HG03558 (cell line): ENCODE results near the gene TNFRSF25.

Experiments used
- ATAC-seq: cut with Tn5 transposase; IDR thresholded peaks from one replicate; pipeline ENCODE4 v1.9.1; 2021; ENCODE audit warnings: moderate number of reproducible peaks; ENCODE audit not compliant: unreplicated experiment; ENCODE audit errors: extremely low read depth

The TNFRSF25 gene

GRCh38 chr1:6466023-6466422, at the start of gene TNFRSF25:
TSS of gene TNFRSF25 (minus strand) at chr1:6466173. CDS start at chr1:6466107, 66 bp downstream.
- ATAC-seq: no peak

DNA sequence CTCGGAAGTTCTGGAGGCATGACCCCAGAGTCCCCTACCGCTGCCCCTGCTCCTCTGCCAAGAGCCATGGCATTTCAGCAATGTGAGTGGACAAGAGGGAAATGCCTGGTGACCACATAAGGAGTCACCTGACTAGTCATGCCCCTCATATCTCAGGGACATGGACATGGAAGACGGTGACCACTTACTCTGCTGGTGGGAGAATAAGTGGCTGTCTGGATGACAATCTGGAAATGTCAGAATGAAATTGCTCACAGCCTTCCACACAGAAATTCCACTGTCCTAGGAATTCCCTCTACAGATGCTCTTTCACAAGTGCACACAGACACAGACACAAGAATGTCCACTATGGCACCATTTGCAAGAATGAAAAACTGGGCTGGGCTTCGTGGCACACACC, 49.8 kb upstream of the TNFRSF25 start:
- ATAC-seq: no peak

DNA sequence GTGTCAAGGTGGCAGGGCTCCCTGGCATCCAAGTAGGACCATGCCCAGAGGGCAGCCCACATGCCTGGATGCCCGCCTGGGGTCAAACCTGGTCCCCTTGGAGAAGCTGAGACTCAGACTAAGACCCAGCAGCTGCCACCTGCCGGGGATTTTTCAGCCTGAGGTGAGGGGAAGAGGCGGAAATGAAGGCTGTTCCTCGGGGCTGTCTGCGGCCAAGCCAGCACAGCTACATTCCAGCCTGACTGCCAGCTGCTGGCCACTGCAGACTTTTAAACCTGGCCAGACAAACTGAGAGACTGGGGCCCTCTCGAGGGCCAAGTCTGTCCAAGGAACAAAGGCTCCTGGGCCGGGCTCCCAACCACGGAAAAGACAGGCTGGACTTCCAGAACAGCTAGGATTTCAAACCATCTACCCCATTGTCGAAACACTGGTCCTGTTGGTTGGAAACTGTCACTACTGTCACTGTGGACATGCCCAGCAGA, 47.4 kb upstream of the TNFRSF25 start:
- ATAC-seq: no peak

DNA sequence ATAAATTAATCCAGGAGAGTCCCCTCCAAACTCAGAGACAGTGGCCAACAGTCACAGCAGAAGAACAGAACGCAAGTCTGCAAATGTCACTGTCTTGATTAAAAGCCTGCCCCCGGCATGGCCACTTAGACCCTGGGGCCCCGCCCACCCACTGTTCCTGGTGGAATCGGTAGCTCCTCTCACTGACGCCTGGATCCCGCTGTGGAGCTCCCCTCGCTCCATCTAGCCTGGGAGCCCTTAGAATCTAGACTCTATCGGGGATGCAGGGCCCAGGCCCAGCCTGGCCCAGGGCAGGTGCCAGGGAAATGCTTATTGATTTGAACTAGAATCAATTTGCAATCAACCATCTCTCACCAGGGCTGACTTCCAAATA, 46.9 kb upstream of the TNFRSF25 start:
- ATAC-seq: no peak

GRCh38 chr1:6512245-6512907, 46.4 kb upstream of the TNFRSF25 start:
- ATAC-seq: no peak

GRCh38 chr1:6511561-6512244, 45.7 kb upstream of the TNFRSF25 start:
- no peak for ATAC-seq

DNA sequence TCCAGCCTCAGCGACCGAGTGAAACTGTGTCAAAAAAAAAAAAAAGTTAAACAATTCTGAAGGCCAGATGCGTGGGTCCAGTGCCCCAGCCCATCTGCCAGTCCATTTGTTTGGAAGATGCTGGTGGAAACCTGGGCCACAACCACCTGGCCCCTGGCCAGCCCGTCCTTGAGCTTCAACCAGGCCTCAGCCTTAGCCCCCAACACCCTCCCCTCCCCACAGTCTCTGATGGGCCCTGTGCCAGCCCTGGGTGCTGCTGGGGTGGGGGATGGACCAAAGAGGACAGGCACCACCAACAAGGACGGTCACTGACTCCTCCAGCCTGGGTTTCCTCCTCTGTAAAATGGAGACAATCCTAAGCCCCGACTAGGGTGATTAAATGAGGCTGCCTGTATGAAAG, 45.1 kb upstream of the TNFRSF25 start:
- ATAC-seq: no peak

DNA sequence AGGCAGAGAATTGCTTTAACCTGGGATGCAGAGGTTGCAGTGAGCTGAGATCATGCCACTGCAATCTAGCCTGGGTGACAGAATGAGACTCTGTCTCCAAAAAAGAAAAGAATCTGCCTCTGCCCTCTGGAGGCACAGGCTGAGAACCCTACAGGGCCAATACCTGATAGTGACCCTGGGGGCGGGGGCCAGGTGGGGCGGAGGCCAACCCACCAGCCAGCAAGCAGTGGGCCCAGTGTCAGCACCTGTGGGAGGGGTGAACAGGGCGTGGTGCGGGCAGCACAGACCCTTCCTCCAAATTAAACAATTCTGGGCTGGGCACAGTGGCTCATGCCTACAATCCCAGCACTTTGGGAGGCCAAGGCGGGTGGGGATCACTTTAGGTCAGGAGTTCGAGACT, 44.5 kb upstream of the TNFRSF25 start:
- ATAC-seq: no peak

- ATAC-seq: no peak
These were observed 43.9 kb upstream of the TNFRSF25 start for GRCh38 chr1:6509919-6510291.

DNA sequence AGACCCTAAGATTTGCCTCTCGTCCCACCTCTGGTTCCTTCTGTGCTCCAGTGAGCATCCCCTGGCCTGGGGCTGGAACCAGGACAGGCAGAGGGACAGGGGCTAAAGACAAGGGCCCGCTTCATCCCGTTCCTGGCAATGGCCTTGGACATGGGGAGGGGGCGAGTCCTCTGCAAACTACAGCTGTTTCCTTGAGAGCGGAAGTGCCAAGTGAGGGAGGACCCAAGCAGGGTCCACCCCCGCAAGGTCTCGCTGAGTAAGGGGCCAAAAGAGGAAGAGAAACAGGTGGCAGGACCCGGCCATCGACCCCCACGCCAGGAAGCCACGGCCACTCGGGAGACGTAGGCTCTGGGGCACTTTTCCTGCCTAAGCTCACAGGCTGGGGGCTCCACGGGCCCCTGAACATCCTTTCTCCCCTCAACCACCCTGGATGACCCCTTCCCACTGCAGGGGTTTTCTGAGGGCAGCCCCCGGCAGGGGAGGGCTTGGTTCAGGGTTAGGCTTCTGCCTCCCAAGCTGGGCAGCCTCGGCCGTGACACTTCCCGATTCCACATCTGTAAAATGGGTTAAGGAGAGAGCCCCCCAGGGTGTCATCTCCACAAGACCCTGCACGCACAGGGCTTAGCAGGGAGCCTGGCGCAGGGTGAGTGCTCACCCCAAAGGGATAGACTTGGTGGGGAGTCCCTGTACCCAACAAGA, 43.4 kb upstream of the TNFRSF25 start:
- no peak for ATAC-seq

DNA sequence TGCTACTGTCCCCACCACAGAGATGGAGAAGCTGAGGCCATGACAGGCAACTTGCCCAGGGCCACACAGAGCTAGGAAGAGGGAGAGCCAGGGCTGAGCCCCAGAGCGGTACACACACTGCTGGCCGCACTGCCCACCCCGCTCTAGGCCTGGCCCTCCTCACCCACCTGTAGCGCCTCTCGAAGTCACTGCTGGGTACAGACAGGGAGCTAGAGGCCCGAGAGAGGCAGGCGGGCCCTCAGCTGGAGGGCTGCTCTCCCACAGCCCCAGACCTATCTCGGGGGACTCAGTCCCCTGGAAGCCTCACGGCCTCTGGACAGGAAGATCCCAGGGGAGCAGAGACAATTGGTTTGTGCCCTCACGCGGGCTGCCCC, 42.8 kb upstream of the TNFRSF25 start:
- no peak for ATAC-seq

- no peak for ATAC-seq
These were observed 42.3 kb upstream of the TNFRSF25 start for GRCh38 chr1:6508154-6508815.

DNA sequence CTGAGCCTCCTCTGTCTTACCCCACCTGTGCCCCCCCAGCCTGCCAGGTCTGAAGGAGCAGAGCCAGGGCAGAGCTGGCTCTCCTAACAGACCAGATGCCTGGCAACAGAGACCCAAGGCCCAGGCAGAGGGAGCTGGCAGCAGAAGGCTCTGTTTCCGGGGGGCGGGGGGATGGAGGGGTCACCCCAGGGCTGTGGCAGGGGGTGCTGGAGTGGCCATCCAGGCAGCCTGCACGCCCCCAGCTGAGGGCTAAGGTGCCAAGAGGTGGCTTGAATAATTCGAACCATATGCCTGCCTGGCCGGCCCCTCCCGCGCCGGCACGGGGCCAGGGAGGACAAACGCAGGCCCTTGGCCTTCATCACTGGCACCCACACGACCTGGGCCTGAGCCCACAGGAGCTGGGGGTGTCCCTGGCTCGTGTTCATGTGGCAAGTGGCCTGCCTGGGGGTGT, 41.5 kb upstream of the TNFRSF25 start:
- no peak for ATAC-seq

DNA sequence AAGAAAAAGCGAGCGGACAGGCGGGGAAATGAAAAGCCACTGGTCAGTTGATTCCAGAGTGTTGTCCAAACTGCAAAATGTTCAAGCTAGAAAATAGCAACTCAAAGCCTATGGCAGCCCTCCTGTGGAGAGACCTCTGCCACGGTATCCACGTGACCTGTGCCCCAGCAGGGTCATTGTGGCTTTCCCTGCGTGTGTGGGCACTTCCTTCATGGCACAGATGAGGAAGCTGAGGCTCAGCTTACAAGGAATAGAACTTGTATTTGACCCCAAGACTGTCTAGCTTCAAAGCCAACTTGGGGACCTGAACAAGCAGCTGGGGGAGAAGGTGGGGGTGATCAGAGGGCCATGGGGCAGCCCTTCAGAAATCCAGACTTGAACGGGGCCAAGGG, 41.1 kb upstream of the TNFRSF25 start:
- no peak for ATAC-seq

- no peak for ATAC-seq
These were observed 40.5 kb upstream of the TNFRSF25 start for GRCh38 chr1:6506210-6507036.

DNA sequence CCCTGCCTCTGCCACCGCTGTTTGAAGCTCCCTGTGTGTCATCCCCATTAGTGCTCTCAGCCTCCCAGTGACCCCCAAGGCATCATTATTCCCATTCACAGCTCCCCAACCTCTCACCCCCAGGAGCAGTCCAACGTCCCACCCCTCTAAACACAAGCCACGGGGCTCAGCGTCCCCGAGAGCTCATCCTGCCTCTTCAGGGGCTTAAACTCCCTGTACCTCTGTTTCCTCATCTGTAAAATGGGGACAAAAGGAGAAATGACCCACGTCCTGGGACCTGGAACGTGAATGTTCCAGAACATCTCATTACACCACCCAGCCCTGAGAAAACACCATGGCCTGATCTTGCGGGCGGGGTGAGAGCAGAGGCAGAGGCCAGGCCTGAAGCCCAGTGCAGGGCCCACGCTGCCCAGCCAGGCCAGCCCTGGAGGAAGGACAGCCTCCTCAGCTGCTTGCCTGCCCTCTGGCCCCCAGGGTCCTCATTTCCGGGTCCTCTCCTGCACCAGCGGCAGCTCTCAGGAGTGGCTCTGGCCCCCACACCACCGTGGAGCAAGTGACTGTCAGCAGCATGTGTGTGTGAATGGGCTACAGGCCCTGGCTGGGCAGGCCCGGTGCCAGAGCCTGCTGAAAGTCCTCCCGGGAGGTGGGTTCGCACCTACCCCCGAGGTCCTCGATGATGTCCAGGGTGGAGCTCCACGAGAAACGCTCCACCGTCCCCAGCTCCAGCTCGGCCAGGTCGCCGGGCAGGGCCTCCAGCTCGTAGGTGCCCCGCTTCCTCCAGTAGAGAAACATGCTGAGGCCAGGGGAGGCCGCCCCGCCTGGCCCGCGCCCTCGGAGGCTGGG, 39.6 kb upstream of the TNFRSF25 start:
- no peak for ATAC-seq

DNA sequence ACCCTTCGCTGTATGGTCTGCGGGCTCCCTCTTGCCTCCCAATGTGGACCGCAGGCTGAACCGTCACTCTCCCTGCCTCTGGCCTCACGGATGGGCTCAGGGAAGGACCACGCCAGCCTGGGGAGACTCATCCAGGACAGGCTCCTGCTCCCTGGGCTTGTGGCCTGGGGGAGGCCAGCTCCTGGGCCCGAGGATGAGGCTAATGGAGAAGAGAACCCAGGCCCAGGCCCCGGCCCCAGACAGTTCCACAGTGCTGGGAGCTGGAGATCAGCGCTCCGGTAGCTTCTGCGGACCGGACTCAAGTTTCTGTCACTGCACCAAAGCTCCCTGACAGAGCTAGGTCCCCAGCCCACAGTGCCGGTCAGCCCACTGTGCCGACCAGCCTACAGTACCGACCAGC, 38.9 kb upstream of the TNFRSF25 start:
- ATAC-seq: no peak

DNA sequence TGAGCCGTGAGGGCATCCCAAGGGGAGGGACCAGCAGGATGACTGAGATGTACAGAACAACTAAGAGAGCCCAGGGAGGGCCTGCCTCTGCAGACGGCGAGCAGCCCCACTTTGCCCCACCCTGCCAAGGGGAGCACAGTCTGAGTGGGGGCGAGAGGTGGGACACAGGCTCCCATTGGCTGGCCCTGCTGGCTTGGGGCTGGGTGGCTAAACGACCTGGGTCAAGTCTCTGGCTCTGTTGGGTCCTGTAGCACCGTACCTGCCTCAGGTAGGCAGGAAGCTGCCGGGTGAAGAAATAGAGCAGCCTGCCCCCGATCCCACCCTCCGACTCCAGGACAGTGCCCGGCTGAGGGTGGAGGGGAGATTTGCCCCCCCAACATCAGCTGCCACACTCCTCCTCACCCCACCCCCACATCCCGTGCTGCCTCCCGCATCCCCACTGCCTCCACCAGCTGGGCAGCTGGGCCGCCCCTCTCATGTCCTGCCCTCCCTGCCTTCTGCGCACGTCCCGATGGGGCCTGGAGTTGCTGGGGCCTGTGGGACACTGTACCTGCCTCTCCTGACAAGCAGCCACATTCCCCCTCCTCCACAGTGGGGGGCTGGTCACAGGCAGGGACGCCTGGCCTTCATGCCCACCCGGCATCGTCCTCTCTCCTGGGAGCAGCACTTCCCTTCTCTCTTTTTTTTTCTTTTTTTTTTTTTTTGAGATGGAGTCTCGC, 38.1 kb upstream of the TNFRSF25 start:
- ATAC-seq: no peak
